Esophagus muscularis mucosa (tissue), 3 donors: Measurements from ENCODE around the gene INO80C.

ENCODE experiments used
- POLR2AphosphoS5 ChIP-seq, 2 donors: sonication (generic); formaldehyde crosslinking; IDR thresholded peaks; one replicate each; pipeline ENCODE4 v1.6.1; 2017; ENCODE audit warnings: antibody characterized with exemption in 2 of 2
- TF ChIP-seq, protein P1 (sequence below), 3 experiments: fragments of 200-600 bp in 2 of 3; fragments of 450-650 bp in 1 of 3; sonication (generic) in 2 of 3; IDR thresholded peaks; one replicate each; pipeline ENCODE4 v1.5.1; 2017 to 2019; ENCODE audit warnings: antibody characterized with exemption in 3 of 3, mild to moderate bottlenecking in 2 of 3, moderate library complexity in 1 of 3

DNA sequence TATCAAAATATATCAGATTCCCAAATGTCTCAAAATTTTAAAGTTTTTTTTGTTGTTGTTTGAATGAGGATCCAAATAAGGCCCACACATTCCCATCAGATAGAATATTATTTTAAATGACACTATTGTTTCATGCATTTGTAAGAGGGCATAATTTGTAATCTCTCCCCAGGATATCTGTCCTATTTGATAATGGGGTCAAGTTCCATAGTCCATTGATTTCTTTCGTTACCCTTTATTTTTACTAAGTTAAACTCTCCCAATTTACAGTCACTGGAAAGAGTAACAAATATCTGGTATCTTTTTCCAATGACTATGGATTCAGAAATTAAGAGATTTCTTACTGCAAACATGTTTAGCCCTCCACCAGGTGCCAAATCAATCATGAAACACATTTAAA is 32.4 kb downstream of the INO80C start:
- TF ChIP-seq, protein P1, sequence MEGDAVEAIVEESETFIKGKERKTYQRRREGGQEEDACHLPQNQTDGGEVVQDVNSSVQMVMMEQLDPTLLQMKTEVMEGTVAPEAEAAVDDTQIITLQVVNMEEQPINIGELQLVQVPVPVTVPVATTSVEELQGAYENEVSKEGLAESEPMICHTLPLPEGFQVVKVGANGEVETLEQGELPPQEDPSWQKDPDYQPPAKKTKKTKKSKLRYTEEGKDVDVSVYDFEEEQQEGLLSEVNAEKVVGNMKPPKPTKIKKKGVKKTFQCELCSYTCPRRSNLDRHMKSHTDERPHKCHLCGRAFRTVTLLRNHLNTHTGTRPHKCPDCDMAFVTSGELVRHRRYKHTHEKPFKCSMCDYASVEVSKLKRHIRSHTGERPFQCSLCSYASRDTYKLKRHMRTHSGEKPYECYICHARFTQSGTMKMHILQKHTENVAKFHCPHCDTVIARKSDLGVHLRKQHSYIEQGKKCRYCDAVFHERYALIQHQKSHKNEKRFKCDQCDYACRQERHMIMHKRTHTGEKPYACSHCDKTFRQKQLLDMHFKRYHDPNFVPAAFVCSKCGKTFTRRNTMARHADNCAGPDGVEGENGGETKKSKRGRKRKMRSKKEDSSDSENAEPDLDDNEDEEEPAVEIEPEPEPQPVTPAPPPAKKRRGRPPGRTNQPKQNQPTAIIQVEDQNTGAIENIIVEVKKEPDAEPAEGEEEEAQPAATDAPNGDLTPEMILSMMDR (IDR thresholded peaks at IDR 0.05), result no peak
- no peak for TF ChIP-seq POLR2AphosphoS5 (IDR thresholded peaks at IDR 0.05)
